Activated CD4-positive, alpha-beta T cell treated with anti-CD3 and anti-CD28 coated beads for 24 hours (primary cell): ENCODE measurements around the gene ALDOB.

Experiments used
- DNase-seq, 2 donors: peaks; one replicate each; pipeline ENCODE4 v3.0.0-alpha.2; 2020; ENCODE audit warnings: low read depth in 2 of 2

The ALDOB gene

GRCh38 chr9:101435601-101436079 is at the start of gene ALDOB:
Gene ALDOB (minus strand): TSS chr9:101435774. CDS start chr9:101430887, 4,887 bp downstream.
- no peak for DNase-seq

GRCh38 chr9:101484046-101484445 is 48.5 kb upstream of the ALDOB start:
- no peak for DNase-seq

- no peak for DNase-seq
These were observed 45.7 kb upstream of the ALDOB start for GRCh38 chr9:101481261-101481660.

GRCh38 chr9:101480386-101480785 is 44.8 kb upstream of the ALDOB start:
- no peak for DNase-seq

- no peak for DNase-seq
These were observed 43.9 kb upstream of the ALDOB start for GRCh38 chr9:101479338-101480030.

GRCh38 chr9:101478906-101479305 is 43.3 kb upstream of the ALDOB start:
- DNase-seq, result no peak

GRCh38 chr9:101478444-101478843 is 42.9 kb upstream of the ALDOB start:
- no peak for DNase-seq

- DNase-seq, result no peak
These were observed 42.2 kb upstream of the ALDOB start for GRCh38 chr9:101477736-101478135.

- DNase-seq, result no peak
These were observed 41.6 kb upstream of the ALDOB start for GRCh38 chr9:101477214-101477613.

GRCh38 chr9:101476576-101477208 is 41.1 kb upstream of the ALDOB start:
- DNase-seq, result no peak

GRCh38 chr9:101472891-101473290 is 37.3 kb upstream of the ALDOB start:
- no peak for DNase-seq

- no peak for DNase-seq
These were observed 35.4 kb upstream of the ALDOB start for GRCh38 chr9:101470929-101471328.

GRCh38 chr9:101470021-101470420 is 34.4 kb upstream of the ALDOB start:
- DNase-seq, result no peak

GRCh38 chr9:101469026-101469425 is 33.5 kb upstream of the ALDOB start:
- no peak for DNase-seq

- DNase-seq, result no peak
These were observed 32.5 kb upstream of the ALDOB start for GRCh38 chr9:101468116-101468515.

GRCh38 chr9:101467690-101468089 is 32.1 kb upstream of the ALDOB start:
- DNase-seq, result no peak

- no peak for DNase-seq
These were observed 31.3 kb upstream of the ALDOB start for GRCh38 chr9:101466863-101467262.

- DNase-seq, result no peak
These were observed 29.8 kb upstream of the ALDOB start for GRCh38 chr9:101465326-101465915.

GRCh38 chr9:101463397-101463796 is 27.8 kb upstream of the ALDOB start:
- DNase-seq, result no peak

GRCh38 chr9:101462558-101462957 is 27.0 kb upstream of the ALDOB start:
- DNase-seq, result no peak

GRCh38 chr9:101460965-101461364 is 25.4 kb upstream of the ALDOB start:
- no peak for DNase-seq

GRCh38 chr9:101458963-101459631 is 23.5 kb upstream of the ALDOB start:
- DNase-seq, result no peak
